ENCODE data around the gene RADX.

The RADX gene

GRCh38 chrX:106696502-106696901, 84.7 kb downstream of the RADX start:
- no peak for DNase-seq

GRCh38 chrX:106698693-106699092, 86.9 kb downstream of the RADX start:
- DNase-seq: no peak

DNA sequence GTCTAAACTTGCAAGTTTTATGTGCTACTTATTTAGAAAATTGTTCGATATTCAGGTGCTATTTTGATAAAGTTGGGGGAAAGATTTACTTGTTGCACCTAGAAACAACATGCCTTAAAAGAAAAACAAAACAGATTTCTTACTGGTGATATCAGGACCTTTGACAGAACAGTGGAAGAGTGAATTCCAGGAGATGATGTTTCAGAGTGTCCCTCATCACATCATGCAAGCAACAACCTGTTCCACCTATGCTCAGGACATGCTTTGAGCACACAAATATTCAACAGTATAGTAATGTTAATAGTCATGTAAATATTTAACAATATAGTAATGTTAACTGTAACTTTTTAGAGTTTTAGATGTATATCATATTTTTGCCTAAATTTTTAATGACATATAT, 90.9 kb downstream of the RADX start:
- no peak for DNase-seq

GRCh38 chrX:106706466-106706865, 94.7 kb downstream of the RADX start:
- DNase-seq: no peak

DNA sequence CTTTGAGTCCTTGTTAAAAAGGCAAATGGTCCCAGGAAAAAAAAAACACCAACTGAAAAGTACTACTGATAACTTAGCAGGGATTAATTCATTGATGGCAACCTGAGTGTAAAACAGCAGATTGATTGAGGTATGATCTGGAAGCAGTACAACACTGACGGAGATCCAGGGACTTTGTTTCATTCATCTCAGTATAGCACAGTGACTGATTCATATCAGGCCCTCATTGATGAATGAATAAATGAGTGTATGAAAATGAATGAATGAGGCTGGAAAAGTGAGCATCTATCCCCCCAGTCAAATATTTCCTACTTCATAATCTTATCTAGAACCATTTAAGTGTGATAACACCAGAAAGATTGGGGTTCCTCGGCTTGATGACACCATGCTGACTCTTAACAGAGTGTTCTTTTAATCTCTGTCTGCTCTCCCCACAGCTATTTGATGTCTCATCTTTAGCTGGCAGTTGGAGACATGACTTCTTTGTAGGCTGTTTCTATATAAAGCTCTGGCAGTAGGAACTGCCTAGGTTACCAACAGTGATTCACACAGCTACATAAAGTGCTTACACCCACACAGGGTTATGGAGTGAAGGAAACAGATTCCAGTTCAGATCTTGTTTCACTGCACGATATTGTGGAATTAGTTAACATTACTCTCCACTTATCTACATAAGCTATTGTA, 96.1 kb downstream of the RADX start:
- DNase-seq: no peak

DNA sequence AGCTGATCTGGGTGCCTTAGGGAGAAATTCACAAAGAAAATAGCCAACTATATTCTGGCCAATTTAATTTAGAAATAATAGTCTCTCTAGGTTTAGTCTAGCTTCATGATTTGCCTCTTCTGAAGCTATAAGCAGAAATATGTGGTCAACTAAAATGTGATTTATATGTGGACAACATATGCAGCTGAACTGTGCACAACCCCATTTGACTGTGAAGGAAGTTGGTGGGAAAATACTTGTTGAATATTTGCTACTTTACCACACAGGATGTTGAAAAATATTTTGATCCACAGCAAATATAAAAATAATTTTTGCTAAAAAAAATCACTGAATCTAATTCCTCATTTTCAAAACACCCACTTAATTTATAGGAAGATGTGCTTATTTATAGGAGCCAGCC, 99.0 kb downstream of the RADX start:
- DNase-seq: no peak

DNA sequence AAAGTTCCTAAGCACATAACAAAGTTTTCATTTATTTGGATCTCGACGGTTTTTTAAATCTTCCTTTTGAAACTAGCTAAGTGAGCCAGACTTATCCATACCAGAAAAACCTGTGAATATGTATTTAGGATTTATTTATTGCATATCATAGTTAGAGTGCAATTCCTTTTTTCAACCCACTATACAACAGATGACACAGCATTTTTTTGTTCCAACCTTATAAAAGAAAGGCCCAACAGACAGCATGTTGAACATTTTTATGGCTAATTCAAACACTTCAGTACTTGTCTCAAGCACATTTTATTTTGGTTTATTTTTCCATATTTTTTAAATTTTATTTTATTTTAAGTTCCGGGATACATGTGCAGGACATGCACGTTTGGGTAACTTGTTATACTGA, 99.6 kb downstream of the RADX start:
- no peak for DNase-seq

DNA sequence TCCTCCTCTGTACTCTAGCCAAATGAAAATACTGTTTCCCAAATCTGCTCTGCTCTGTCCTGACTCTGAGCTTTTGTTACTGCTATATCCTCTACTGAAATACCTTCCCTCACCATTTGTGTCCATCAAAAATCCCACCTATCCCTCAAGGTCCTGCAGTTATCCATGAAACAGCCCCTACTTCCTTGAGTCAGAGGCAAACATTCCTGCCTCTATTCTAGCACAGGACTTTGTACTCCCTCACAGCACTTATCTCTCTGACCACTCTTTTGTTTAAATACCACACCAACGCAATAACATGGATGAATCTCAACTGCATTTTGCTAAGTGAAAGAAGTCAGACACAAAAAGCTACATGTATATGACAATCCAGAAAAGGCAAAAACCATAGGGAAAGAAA, 104.2 kb downstream of the RADX start:
- no peak for DNase-seq

GRCh38 chrX:106716463-106716862, 104.7 kb downstream of the RADX start:
- no peak for DNase-seq

DNA sequence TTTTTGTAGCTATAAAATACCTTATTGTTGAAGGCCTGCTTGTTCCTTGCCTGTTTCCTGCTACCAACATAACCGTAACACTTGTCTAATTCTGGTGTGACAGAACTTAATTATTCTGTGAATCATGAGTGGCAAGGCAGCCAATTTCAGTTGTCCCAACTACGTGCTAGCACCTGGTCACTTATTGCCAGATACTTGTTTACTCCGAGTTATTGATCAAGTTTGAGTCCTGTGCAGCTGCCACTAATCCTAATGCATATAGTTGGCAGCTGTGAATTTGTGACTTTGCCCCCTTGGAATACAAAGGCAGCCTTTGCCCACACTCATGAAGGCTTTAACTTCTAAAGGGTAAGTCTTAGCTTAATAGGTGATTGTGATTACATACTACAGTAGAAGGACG, 106.9 kb downstream of the RADX start:
- DNase-seq: peak; percentile 7

- no peak for DNase-seq
These were observed 114.2 kb downstream of the RADX start for GRCh38 chrX:106725931-106726330.

DNA sequence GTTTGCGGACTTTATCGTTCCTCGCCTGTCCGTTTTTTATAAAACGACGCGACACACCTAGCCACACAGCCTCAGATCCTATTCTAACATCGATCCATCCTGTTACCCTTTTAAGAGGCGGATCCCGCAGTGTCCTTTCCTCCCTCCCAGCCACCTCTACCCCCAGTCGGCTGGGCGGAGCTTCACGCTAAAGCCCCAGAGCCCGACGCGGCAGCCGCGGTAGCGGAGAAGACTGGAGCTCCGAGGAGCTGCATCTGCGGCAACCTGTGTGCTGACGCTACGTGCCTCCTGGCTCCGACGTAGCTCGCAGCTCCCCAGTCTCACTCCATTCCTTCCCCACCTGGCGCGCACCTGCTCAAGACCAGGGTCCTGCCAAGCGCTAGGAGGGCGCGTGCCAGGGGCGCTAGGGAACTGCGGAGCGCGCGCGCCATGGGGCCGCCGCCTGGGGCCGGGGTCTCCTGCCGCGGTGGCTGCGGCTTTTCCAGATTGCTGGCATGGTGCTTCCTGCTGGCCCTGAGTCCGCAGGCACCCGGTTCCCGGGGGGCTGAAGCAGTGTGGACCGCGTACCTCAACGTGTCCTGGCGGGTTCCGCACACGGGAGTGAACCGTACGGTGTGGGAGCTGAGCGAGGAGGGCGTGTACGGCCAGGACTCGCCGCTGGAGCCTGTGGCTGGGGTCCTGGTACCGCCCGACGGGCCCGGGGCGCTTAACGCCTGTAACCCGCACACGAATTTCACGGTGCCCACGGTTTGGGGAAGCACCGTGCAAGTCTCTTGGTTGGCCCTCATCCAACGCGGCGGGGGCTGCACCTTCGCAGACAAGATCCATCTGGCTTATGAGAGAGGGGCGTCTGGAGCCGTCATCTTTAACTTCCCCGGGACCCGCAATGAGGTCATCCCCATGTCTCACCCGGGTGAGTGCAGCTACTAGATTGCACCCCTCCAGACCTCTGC, 115.0 kb downstream of the RADX start, which contains the start of gene RNF128:
Gene RNF128 (plus strand): TSS at position 217 of the 953 bp plus-strand sequence. CDS start 213 bp downstream, at position 430.
- DNase-seq: peak; percentile 65

GRCh38 chrX:106728337-106728736, 116.6 kb downstream of the RADX start:
- DNase-seq: no peak

Data from NCI-H774 (cell line).